Activated T-helper 2 cell treated with anti-CD3 and anti-CD28 coated beads, Interferon-gamma antibody, Interleukin-2, Interleukin-4, amounts not matched to agents 10 μg/mL and 5 μg/mL and 100 μg/mL, durations not matched to agents 14 hours and 24 hours and 36 hours (primary cell): ENCODE data around the gene TGFBI. TPM values are rescaled to one million over a fixed set of nuclear protein-coding genes. Genes with fewer than 3 reads are reported as not detected.

Experiments used
- DNase-seq: peaks from one replicate; pipeline ENCODE4 v3.0.0; 2021; ENCODE audit warnings: low spot score
- H3K27ac Mint-ChIP-seq: one replicate; pipeline ENCODE4 v1.8.0; 2021; ENCODE audit warnings: mixed read lengths
- H3K27me3 Mint-ChIP-seq: one replicate; pipeline ENCODE4 v1.8.0; 2021; ENCODE audit warnings: low read depth, mixed read lengths
- H3K36me3 Mint-ChIP-seq: one replicate; pipeline ENCODE4 v1.8.0; 2021; ENCODE audit warnings: low read depth, mixed read lengths
- H3K4me1 Mint-ChIP-seq: one replicate; pipeline ENCODE4 v1.8.0; 2021; ENCODE audit warnings: low read depth, mixed read lengths
- H3K4me3 Mint-ChIP-seq: one replicate; pipeline ENCODE4 v1.8.0; 2021; ENCODE audit warnings: low read depth, mild to moderate bottlenecking, moderate library complexity, mixed read lengths
- H3K9me3 Mint-ChIP-seq: one replicate; pipeline ENCODE4 v1.8.0; 2021; ENCODE audit warnings: mixed read lengths
- intact Hi-C: fragments of 100-400 bp; cut with micrococcal nuclease; formaldehyde crosslinking; loops from one replicate; pipeline ENCODE4 v1.15.1; 2023
- total RNA-seq: library from RNA; stranded (reverse); gene quantifications from 2 replicates; pipeline ENCODE4 v1.2.3, GENCODE V29; 2022

Gene TGFBI
- total RNA-seq, 1 donor from 2014 or later: not detected

- peaks cover 25% of the 10 kb centered on the region for H3K27me3 Mint-ChIP-seq
- H3K27ac Mint-ChIP-seq: no peak overlapping the region
- no peaks in the 10 kb centered on the region for H3K36me3 Mint-ChIP-seq
- H3K4me1 Mint-ChIP-seq: no peaks in the 10 kb centered on the region
- no peak for DNase-seq
- H3K4me3 Mint-ChIP-seq: no peak overlapping the region
- intact Hi-C loops: no loop called here
- H3K9me3 Mint-ChIP-seq: no peaks in the 10 kb centered on the region
These were observed 59.4 kb downstream of the TGFBI start for GRCh38 chr5:136087961-136088871.

- DNase-seq: no peak
- Mint-ChIP-seq H3K27me3 (peaks cover 27% of the 10 kb centered on the region), H3K27ac (no peak overlapping the region), H3K36me3 (no peaks in the 10 kb centered on the region), H3K4me1 (no peaks in the 10 kb centered on the region), H3K9me3 (no peaks in the 10 kb centered on the region), H3K4me3 (no peak overlapping the region)
- intact Hi-C loops: no loop called here
These were observed 61.0 kb downstream of the TGFBI start for GRCh38 chr5:136089791-136090190.

DNA sequence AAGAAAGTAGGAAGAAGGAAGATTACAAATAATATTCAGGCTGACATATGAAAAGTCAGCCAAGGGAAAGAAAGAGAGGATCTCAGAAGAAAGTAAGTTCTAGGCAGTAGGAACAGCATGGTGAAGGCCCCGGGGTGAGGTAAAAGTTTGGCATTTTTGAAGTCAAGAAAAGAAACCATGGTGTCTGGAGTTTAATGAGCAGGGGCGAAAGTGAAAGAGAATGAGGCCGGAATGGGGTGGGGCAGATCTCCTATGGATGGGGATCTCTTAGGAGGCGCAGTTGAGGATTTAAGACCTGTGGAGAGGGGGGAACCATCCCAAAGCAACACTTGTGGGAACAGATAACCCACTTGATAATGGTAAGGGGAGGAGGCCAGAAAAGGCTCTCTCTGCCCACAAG lies 61.5 kb downstream of the TGFBI start:
- DNase-seq: no peak
- intact Hi-C loops: no loop called here

DNA sequence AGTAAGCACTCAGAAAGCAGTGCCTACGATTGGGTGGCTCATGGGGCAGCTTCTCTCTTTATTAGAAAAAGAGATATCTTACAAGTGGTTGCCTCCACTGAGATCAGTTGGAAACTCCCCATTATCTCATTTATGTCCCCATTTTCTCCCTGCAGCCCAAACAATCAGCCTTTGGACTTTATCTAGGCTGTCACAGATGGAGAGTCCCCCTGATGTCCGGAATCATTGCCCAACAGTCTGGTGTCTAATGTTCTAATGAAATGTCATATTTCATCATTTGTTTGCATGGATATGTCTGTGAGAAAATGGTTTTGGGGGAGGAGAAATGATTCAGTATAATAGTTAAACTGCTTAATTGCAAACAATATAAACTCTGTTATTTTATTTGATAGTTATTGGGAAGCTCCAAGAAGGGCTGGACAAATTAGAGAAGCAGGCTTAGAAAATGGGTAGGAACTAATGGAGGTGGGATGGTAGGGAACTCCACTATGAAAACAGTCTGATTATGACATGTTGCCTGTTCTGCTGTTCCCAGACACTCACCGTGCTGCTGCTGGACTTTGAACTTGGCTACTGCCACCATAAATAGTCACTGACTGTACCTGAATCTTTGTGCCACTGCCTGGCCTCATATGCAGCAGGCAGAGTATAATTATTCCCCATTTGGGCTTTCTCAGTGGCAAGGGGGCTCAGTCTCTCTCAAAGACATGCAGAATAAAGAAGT lies 65.6 kb downstream of the TGFBI start:
- intact Hi-C loops: no loop called here
- H3K9me3 Mint-ChIP-seq: no peaks in the 10 kb centered on the region
- H3K4me1 Mint-ChIP-seq: no peaks in the 10 kb centered on the region
- H3K4me3 Mint-ChIP-seq: no peak overlapping the region
- H3K36me3 Mint-ChIP-seq: no peaks in the 10 kb centered on the region
- DNase-seq: no peak
- H3K27me3 Mint-ChIP-seq: peaks cover 19% of the 10 kb centered on the region
- no peak overlapping the region for H3K27ac Mint-ChIP-seq

More for the DNA sequence above, 61.5 kb downstream of the TGFBI start:
- Mint-ChIP-seq H3K27ac (no peak overlapping the region), H3K4me1 (no peaks in the 10 kb centered on the region), H3K4me3 (no peak overlapping the region), H3K9me3 (no peaks in the 10 kb centered on the region), H3K27me3 (peaks cover 28% of the 10 kb centered on the region), H3K36me3 (no peaks in the 10 kb centered on the region)

GRCh38 chr5:136094913-136095641 lies 66.3 kb downstream of the TGFBI start:
- intact Hi-C loops: no loop called here
- Mint-ChIP-seq H3K4me3 (no peak overlapping the region), H3K4me1 (no peaks in the 10 kb centered on the region), H3K36me3 (no peaks in the 10 kb centered on the region), H3K9me3 (no peaks in the 10 kb centered on the region), H3K27ac (no peak overlapping the region), H3K27me3 (peaks cover 19% of the 10 kb centered on the region)
- DNase-seq: no peak

- Mint-ChIP-seq H3K4me3 (no peak overlapping the region), H3K36me3 (no peaks in the 10 kb centered on the region), H3K9me3 (no peaks in the 10 kb centered on the region), H3K27ac (no peak overlapping the region), H3K27me3 (peaks cover 17% of the 10 kb centered on the region), H3K4me1 (no peaks in the 10 kb centered on the region)
- intact Hi-C loops: no loop called here
- no peak for DNase-seq
These were observed 69.4 kb downstream of the TGFBI start for GRCh38 chr5:136098176-136098575.

DNA sequence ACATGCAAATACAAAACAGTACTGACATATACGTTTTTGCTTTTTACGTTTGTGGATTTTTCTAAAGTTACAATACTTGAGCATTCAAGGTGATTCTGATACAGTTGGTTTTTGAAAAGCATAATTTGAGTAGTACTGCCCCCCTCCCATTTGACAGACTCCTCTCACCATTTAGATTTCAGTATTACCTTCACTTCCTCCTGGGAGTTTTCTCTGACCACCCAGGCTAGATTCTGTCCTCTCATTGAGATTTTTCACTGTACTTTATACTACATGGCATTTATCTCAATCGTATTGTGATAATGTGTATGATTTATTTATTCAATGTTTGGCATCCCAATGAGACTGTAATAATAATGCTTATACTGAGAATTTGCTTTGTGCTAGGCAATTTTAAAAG lies 71.1 kb downstream of the TGFBI start:
- Mint-ChIP-seq H3K9me3 (no peaks in the 10 kb centered on the region), H3K4me3 (no peak overlapping the region), H3K36me3 (no peaks in the 10 kb centered on the region), H3K27ac (no peak overlapping the region), H3K27me3 (peaks cover 13% of the 10 kb centered on the region), H3K4me1 (no peaks in the 10 kb centered on the region)
- intact Hi-C loops: no loop called here
- DNase-seq: no peak

DNA sequence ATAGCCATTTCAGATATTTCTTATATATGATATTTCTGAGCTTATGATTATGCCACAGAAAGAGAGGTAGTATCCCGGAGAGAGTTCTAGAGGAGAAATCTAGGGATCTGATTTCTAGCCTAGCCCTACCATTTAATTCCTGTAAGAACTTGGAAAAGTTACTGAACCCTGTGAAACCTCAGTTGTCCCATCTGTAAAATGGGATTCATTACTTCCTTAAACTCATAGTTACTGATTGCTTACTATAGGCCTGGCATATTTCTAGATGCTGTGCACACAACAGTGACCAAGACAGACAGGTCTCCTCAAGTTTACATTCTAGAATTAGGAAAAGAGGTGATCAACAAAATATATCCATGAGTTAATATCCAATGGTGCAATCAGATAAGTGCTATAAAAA lies 73.1 kb downstream of the TGFBI start:
- intact Hi-C loops: no loop called here
- no peaks in the 10 kb centered on the region for H3K36me3 Mint-ChIP-seq
- no peak overlapping the region for H3K4me3 Mint-ChIP-seq
- H3K27ac Mint-ChIP-seq: no peak overlapping the region
- H3K9me3 Mint-ChIP-seq: no peaks in the 10 kb centered on the region
- H3K27me3 Mint-ChIP-seq: peaks cover 5% of the 10 kb centered on the region
- DNase-seq: no peak
- no peaks in the 10 kb centered on the region for H3K4me1 Mint-ChIP-seq

- Mint-ChIP-seq H3K27ac (no peak overlapping the region), H3K4me1 (no peaks in the 10 kb centered on the region), H3K27me3 (peaks cover 5% of the 10 kb centered on the region), H3K36me3 (no peaks in the 10 kb centered on the region), H3K4me3 (no peak overlapping the region), H3K9me3 (no peaks in the 10 kb centered on the region)
- intact Hi-C loops: no loop called here
- DNase-seq: no peak
These were observed 74.3 kb downstream of the TGFBI start for GRCh38 chr5:136103118-136103517.

- Mint-ChIP-seq H3K36me3 (no peaks in the 10 kb centered on the region), H3K4me1 (no peaks in the 10 kb centered on the region), H3K27ac (no peak overlapping the region), H3K9me3 (no peaks in the 10 kb centered on the region), H3K4me3 (no peak overlapping the region), H3K27me3 (peaks cover 7% of the 10 kb centered on the region)
- intact Hi-C loops: no loop called here
- no peak for DNase-seq
These were observed 75.6 kb downstream of the TGFBI start for GRCh38 chr5:136104306-136104965.

GRCh38 chr5:136106351-136107031 lies 77.7 kb downstream of the TGFBI start:
- Mint-ChIP-seq H3K4me3 (no peak overlapping the region), H3K27ac (no peak overlapping the region), H3K36me3 (no peaks in the 10 kb centered on the region), H3K4me1 (no peaks in the 10 kb centered on the region), H3K27me3 (peaks cover 9% of the 10 kb centered on the region), H3K9me3 (no peaks in the 10 kb centered on the region)
- no peak for DNase-seq
- intact Hi-C loops: no loop called here

DNA sequence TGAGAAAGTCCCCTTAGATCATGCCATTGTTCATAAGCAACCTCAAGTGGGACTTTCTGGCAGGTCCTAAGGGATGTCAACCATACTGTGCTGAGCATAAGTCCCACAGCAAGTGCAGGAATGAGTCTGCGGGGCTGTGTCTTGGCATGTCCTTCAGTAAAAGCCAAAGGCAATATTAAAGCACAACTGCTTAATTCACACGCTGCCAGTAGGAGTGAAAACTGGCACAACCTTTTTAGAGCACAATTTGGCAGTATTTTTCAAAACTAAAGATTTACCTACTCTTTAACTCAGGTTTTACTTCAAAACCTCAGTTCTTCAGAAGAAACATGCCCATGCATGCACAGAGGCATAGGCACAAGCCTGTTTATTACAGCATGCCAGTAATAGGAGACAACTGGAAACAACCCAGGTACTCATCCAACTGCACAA lies 79.4 kb downstream of the TGFBI start:
- no peak overlapping the region for H3K27ac Mint-ChIP-seq
- no peaks in the 10 kb centered on the region for H3K9me3 Mint-ChIP-seq
- intact Hi-C loops: no loop called here
- DNase-seq: no peak
- peaks cover 9% of the 10 kb centered on the region for H3K27me3 Mint-ChIP-seq
- H3K4me3 Mint-ChIP-seq: no peak overlapping the region
- no peaks in the 10 kb centered on the region for H3K36me3 Mint-ChIP-seq
- H3K4me1 Mint-ChIP-seq: no peaks in the 10 kb centered on the region
